Calu3 (cell line): ENCODE measurements around the gene FAM24B. TPM values are rescaled to one million over a fixed set of nuclear protein-coding genes. Genes with fewer than 3 reads are reported as not detected.
"Not testable (repeated sequence)": the region's sequence is repeated elsewhere in the genome, so short reads cannot be mapped to it uniquely, and the experiment has no call there.

Experiments used
- BruUV-seq: library from RNA; stranded (reverse); fragments of 400-500 nt; replicated peaks from 2 replicates; lab custom pipeline; 2021; lab: Mats Ljungman, UMichigan
- CTCF ChIA-PET: fragments of 300-600 bp; sonication (Branson Sonifier 250); formaldehyde crosslinking; loops from one replicate; lab custom pipeline; 2022; ENCODE audit warnings: antibody characterized with exemption; lab: Charles Lee
- DNase-seq: peaks from one replicate; pipeline ENCODE4 v3.0.0; 2022
- H3K27ac Mint-ChIP-seq: one replicate; pipeline ENCODE4 v1.8.0; 2022; ENCODE audit warnings: mixed read lengths; ENCODE audit not compliant: unreplicated experiment
- H3K27me3 Mint-ChIP-seq: one replicate; pipeline ENCODE4 v1.8.0; 2022; ENCODE audit warnings: mixed read lengths; ENCODE audit not compliant: unreplicated experiment
- H3K36me3 Mint-ChIP-seq: one replicate; pipeline ENCODE4 v1.8.0; 2022; ENCODE audit warnings: mild to moderate bottlenecking, moderate library complexity, mixed read lengths; ENCODE audit not compliant: insufficient read depth, unreplicated experiment
- H3K4me1 Mint-ChIP-seq: one replicate; pipeline ENCODE4 v1.8.0; 2022; ENCODE audit warnings: mild to moderate bottlenecking, low read depth, mixed read lengths; ENCODE audit not compliant: unreplicated experiment
- H3K4me3 Mint-ChIP-seq: one replicate; pipeline ENCODE4 v1.8.0; 2022; ENCODE audit warnings: mild to moderate bottlenecking, low read depth, moderate library complexity, mixed read lengths; ENCODE audit not compliant: unreplicated experiment
- H3K9me3 Mint-ChIP-seq: one replicate; pipeline ENCODE4 v1.8.0; 2022; ENCODE audit warnings: low read depth, mixed read lengths; ENCODE audit not compliant: unreplicated experiment
- CTCF ChIP-seq: fragments of 200-600 bp; IDR thresholded peaks from one replicate; pipeline ENCODE4 v1.8.0; 2022; ENCODE audit warnings: antibody characterized with exemption; ENCODE audit not compliant: unreplicated experiment
- intact Hi-C: fragments of 100-400 bp; cut with micrococcal nuclease; formaldehyde crosslinking; loops from one replicate; pipeline ENCODE4 v1.10.0; 2022; ENCODE audit not compliant: unreplicated experiment
- total RNA-seq: library from RNA; stranded (reverse); gene quantifications from 2 replicates; pipeline ENCODE4 v1.2.3, GENCODE V29; 2022

Gene FAM24B
- total RNA-seq, 1 experiment from 2014 or later, result 6.3 TPM

- intact Hi-C loops, result no loop called here
- Mint-ChIP-seq H3K27ac (no peak overlapping the region), H3K27me3 (no peaks in the 10 kb centered on the region), H3K4me3 (no peak overlapping the region), H3K36me3 (peaks cover 17% of the 10 kb centered on the region), H3K4me1 (peaks cover 6% of the 10 kb centered on the region), H3K9me3 (peaks cover 4% of the 10 kb centered on the region)
- no TSS peak for BruUV-seq
- CTCF ChIA-PET, result no interaction called here
- DNase-seq, result no peak
- no peak for TF ChIP-seq CTCF
Measured at GRCh38 chr10:122877264-122877663, 2.1 kb downstream of the FAM24B start.

GRCh38 chr10:122876467-122876855 lies 2.9 kb downstream of the FAM24B start:
- BruUV-seq, result no TSS peak
- DNase-seq, result no peak
- TF ChIP-seq CTCF, result no peak
- H3K4me1 Mint-ChIP-seq, result peaks cover 6% of the 10 kb centered on the region
- H3K4me3 Mint-ChIP-seq, result no peak overlapping the region
- no peaks in the 10 kb centered on the region for H3K27me3 Mint-ChIP-seq
- CTCF ChIA-PET, result no interaction called here
- peaks cover 4% of the 10 kb centered on the region for H3K9me3 Mint-ChIP-seq
- H3K36me3 Mint-ChIP-seq, result peaks cover 17% of the 10 kb centered on the region
- intact Hi-C loops, result no loop called here
- no peak overlapping the region for H3K27ac Mint-ChIP-seq

- intact Hi-C loops, result no loop called here
- Mint-ChIP-seq H3K9me3 (peaks cover 4% of the 10 kb centered on the region), H3K27ac (no peak overlapping the region), H3K36me3 (peaks cover 17% of the 10 kb centered on the region), H3K4me1 (peaks cover 6% of the 10 kb centered on the region), H3K27me3 (no peaks in the 10 kb centered on the region), H3K4me3 (no peak overlapping the region)
- no peak for DNase-seq
- CTCF ChIA-PET, result no interaction called here
- TF ChIP-seq CTCF, result no peak
- no TSS peak for BruUV-seq
Measured at GRCh38 chr10:122875843-122876466, 3.4 kb downstream of the FAM24B start.

- intact Hi-C loops, H3K4me3 Mint-ChIP-seq, BruUV-seq, H3K27ac Mint-ChIP-seq, CTCF ChIA-PET, DNase-seq, H3K4me1 Mint-ChIP-seq, H3K36me3 Mint-ChIP-seq, H3K9me3 Mint-ChIP-seq, H3K27me3 Mint-ChIP-seq: not testable (repeated sequence)
Measured at GRCh38 chr10:122871947-122872346, 7.4 kb downstream of the FAM24B start.

- intact Hi-C loops, H3K36me3 Mint-ChIP-seq, BruUV-seq, H3K9me3 Mint-ChIP-seq, DNase-seq, H3K27me3 Mint-ChIP-seq, H3K27ac Mint-ChIP-seq, H3K4me3 Mint-ChIP-seq, CTCF ChIA-PET, H3K4me1 Mint-ChIP-seq: not testable (repeated sequence)
Measured at GRCh38 chr10:122868768-122869167, 10.6 kb downstream of the FAM24B start.

GRCh38 chr10:122866757-122867482 lies 12.5 kb downstream of the FAM24B start:
- DNase-seq, H3K27ac Mint-ChIP-seq, H3K4me1 Mint-ChIP-seq, BruUV-seq, H3K4me3 Mint-ChIP-seq, CTCF ChIA-PET, H3K27me3 Mint-ChIP-seq, H3K36me3 Mint-ChIP-seq, H3K9me3 Mint-ChIP-seq, intact Hi-C loops: not testable (repeated sequence)
